PC-9 (cell line): ENCODE measurements around the gene PKIB. TPM values are rescaled to one million over a fixed set of nuclear protein-coding genes. Genes with fewer than 3 reads are reported as not detected.
A peak's percentile ranks its signal among the peaks of the same experiment; 100 is the strongest.

Source experiments
- BruUV-seq: library from RNA; stranded (reverse); fragments of 400-500 nt; replicated peaks from 2 replicates; lab custom pipeline; 2021; lab: Mats Ljungman, UMichigan
- CTCF ChIA-PET: fragments of 300-600 bp; sonication (Branson Sonifier 250); formaldehyde crosslinking; loops from one replicate; lab custom pipeline; 2022; ENCODE audit warnings: antibody characterized with exemption; lab: Charles Lee
- POLR2A ChIA-PET: fragments of 300-600 bp; sonication (Branson Sonifier 250); formaldehyde crosslinking; loops from one replicate; lab custom pipeline; 2022; ENCODE audit warnings: antibody characterized with exemption; ENCODE audit not compliant: unreplicated experiment; lab: Charles Lee
- DNase-seq, 2 experiments: peaks; one replicate each; pipeline versions ENCODE4 v3.0.0 to v3.0.0-alpha.2; 2015 to 2022; ENCODE audit warnings: mixed read lengths in 1 of 2
- H2AFZ ChIP-seq: fragments of 200-600 bp; sonication (generic); 2 replicates; pipeline ENCODE4 v1.8.1; 2017; ENCODE audit warnings: antibody characterized with exemption
- H3F3A ChIP-seq: fragments of 200-600 bp; sonication (generic); 2 replicates; pipeline ENCODE4 v1.8.1; 2017; ENCODE audit warnings: antibody characterized with exemption, mild to moderate bottlenecking, low read depth; ENCODE audit not compliant: insufficient read depth
- H3K27ac ChIP-seq: fragments of 200-600 bp; sonication (generic); 2 replicates; pipeline ENCODE4 v1.6.1; 2016; ENCODE audit warnings: mixed run types
- H3K27me3 ChIP-seq: fragments of 200-600 bp; sonication (generic); 2 replicates; pipeline ENCODE4 v1.6.1; 2016; ENCODE audit warnings: low read depth, mixed run types; ENCODE audit not compliant: insufficient read depth
- H3K36me3 ChIP-seq: fragments of 200-600 bp; sonication (generic); 2 replicates; pipeline ENCODE4 v1.6.1; 2016; ENCODE audit warnings: low read depth, mixed run types
- H3K4me1 ChIP-seq: fragments of 200-600 bp; sonication (generic); replicated peaks from 2 replicates; pipeline ENCODE4 v1.6.1; 2016; ENCODE audit warnings: mixed run types; ENCODE audit not compliant: insufficient read depth
- H3K4me2 ChIP-seq: fragments of 200-600 bp; sonication (generic); 2 replicates; pipeline ENCODE4 v1.6.1; 2017; ENCODE audit warnings: mixed run types
- H3K4me3 ChIP-seq: fragments of 200-600 bp; sonication (generic); 2 replicates; pipeline ENCODE4 v1.6.1; 2016; ENCODE audit warnings: mixed run types
- H3K79me2 ChIP-seq: fragments of 200-600 bp; sonication (generic); 2 replicates; pipeline ENCODE4 v1.6.1; 2017; ENCODE audit warnings: low read depth, mixed run types
- H3K9me2 ChIP-seq: fragments of 200-600 bp; sonication (generic); 2 replicates; pipeline ENCODE4 v1.8.1; 2017; ENCODE audit warnings: mild to moderate bottlenecking; ENCODE audit not compliant: insufficient read depth
- H3K9me3 ChIP-seq: fragments of 200-600 bp; sonication (generic); 2 replicates; pipeline ENCODE4 v1.8.1; 2016; ENCODE audit warnings: low read depth; ENCODE audit not compliant: insufficient read depth
- H4K20me1 ChIP-seq: fragments of 200-600 bp; sonication (generic); 2 replicates; pipeline ENCODE4 v1.8.1; 2017; ENCODE audit not compliant: insufficient read depth
- EZH2 ChIP-seq: fragments of 200-600 bp; sonication (generic); IDR thresholded peaks from 2 replicates; pipeline ENCODE4 v1.8.0; 2017; ENCODE audit warnings: antibody characterized with exemption, low read depth
- intact Hi-C: fragments of 100-400 bp; cut with micrococcal nuclease; formaldehyde crosslinking; loops from one replicate; pipeline ENCODE4 v1.10.0; 2022; ENCODE audit not compliant: unreplicated experiment
- total RNA-seq: library from RNA; stranded (reverse); gene quantifications from 2 replicates; pipeline ENCODE4 v1.2.3, GENCODE V29; 2021
- TF ChIP-seq, protein P1 (sequence below): fragments of 200-600 bp; sonication (generic); conservative IDR thresholded peaks from 2 replicates; pipeline ENCODE4 v1.6.1; 2017; ENCODE audit warnings: mixed run types, antibody characterized with exemption, mild to moderate bottlenecking, moderate library complexity

PKIB gene
- total RNA-seq, 1 experiment from 2014 or later: 7.0 TPM

DNA sequence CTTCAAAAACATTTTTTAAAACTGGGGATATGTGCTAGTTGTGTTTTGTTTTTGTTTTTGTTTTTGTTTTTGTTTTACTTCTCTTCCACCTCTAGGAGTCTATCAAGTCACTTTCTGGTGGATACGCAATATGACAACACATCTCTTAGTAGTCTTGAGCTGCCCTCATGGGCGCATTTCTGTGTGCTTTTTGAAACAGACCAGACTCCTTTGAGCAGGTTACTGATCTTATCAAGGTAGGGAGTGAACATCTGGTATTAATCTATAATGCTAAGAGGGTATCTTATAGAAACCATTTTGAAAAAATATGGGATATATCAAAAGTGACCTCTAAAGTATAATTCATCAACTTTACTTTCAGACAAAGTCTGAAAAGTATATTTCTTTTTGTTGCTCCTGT lies 56.2 kb downstream of the PKIB start:
- H3K4me3 ChIP-seq: no peak overlapping the region
- DNase-seq: no peak

DNA sequence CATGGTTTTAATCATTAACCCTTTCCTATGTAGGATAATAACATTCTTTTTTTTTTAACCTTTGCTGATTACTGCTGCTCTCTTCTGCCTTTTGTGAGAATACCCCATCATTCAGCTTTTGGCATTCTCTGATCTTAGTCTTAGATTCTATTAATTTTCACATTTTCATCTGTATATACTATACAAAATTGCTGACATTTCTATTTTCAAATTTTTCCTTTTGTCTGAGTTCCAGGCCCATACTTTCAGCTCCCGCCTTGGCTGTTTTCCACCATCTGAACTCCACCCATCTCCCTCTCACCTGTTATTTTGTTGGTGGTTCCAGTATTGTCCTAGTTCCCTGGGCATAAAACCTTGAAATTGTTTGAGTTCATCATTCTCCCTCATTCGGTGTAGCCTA lies 59.2 kb downstream of the PKIB start:
- Histone ChIP-seq H3K36me3 (no peaks in the 10 kb centered on the region), H3K27me3 (no peaks in the 10 kb centered on the region), H3K4me3 (no peak overlapping the region), H3K27ac (no peak overlapping the region), H3K79me2 (no peaks in the 10 kb centered on the region), H3K4me1 (peaks cover 6% of the 10 kb centered on the region; the same call in 1 of the 2 replicates), H4K20me1 (no peaks in the 10 kb centered on the region), H3K9me2 (peaks cover 11% of the 10 kb centered on the region; the same call in 1 of the 2 replicates), H3K9me3 (0 out of 2 replicates have a peak, but pooled peaks cover 3% of the 10 kb centered on the region), H3K4me2 (no peak overlapping the region), H3F3A (0 out of 2 replicates have a peak, but pooled peaks cover 4% of the 10 kb centered on the region), H2AFZ (no peak overlapping the region)
- no TSS peak for BruUV-seq
- DNase-seq: no peak
- intact Hi-C loops: no loop called here
- TF ChIP-seq EZH2: no peak
- TF ChIP-seq, protein P1, sequence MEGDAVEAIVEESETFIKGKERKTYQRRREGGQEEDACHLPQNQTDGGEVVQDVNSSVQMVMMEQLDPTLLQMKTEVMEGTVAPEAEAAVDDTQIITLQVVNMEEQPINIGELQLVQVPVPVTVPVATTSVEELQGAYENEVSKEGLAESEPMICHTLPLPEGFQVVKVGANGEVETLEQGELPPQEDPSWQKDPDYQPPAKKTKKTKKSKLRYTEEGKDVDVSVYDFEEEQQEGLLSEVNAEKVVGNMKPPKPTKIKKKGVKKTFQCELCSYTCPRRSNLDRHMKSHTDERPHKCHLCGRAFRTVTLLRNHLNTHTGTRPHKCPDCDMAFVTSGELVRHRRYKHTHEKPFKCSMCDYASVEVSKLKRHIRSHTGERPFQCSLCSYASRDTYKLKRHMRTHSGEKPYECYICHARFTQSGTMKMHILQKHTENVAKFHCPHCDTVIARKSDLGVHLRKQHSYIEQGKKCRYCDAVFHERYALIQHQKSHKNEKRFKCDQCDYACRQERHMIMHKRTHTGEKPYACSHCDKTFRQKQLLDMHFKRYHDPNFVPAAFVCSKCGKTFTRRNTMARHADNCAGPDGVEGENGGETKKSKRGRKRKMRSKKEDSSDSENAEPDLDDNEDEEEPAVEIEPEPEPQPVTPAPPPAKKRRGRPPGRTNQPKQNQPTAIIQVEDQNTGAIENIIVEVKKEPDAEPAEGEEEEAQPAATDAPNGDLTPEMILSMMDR: no peak
- CTCF ChIA-PET: no interaction called here
- POLR2A ChIA-PET: interaction anchor here (0.7 kb wide), 1 partner anchor 183 kb away, joined by 4 read pairs; no protein-coding TSS in a partner anchor

More for the DNA sequence above, 56.2 kb downstream of the PKIB start:
- POLR2A ChIA-PET: interaction anchor here (0.7 kb wide), 1 partner anchor 38 kb away, joined by 6 read pairs; no protein-coding TSS in a partner anchor
- H3K9me3 ChIP-seq: 0 out of 2 replicates have a peak, but pooled peaks cover 3% of the 10 kb centered on the region
- no peaks in the 10 kb centered on the region for H3K79me2 ChIP-seq
- H3K9me2 ChIP-seq: peaks cover 11% of the 10 kb centered on the region; the same call in 1 of the 2 replicates
- TF ChIP-seq, protein P1: no peak
- no peak for TF ChIP-seq EZH2
- H2AFZ ChIP-seq: no peak overlapping the region
- H4K20me1 ChIP-seq: no peaks in the 10 kb centered on the region
- H3K27me3 ChIP-seq: no peaks in the 10 kb centered on the region
- no TSS peak for BruUV-seq
- H3K4me1 ChIP-seq: peaks cover 6% of the 10 kb centered on the region; the same call in 1 of the 2 replicates
- intact Hi-C loops: no loop called here
- no peak overlapping the region for H3K4me2 ChIP-seq
- H3F3A ChIP-seq: no peaks in the 10 kb centered on the region
- CTCF ChIA-PET: no interaction called here
- no peaks in the 10 kb centered on the region for H3K36me3 ChIP-seq
- H3K27ac ChIP-seq: no peak overlapping the region

DNA sequence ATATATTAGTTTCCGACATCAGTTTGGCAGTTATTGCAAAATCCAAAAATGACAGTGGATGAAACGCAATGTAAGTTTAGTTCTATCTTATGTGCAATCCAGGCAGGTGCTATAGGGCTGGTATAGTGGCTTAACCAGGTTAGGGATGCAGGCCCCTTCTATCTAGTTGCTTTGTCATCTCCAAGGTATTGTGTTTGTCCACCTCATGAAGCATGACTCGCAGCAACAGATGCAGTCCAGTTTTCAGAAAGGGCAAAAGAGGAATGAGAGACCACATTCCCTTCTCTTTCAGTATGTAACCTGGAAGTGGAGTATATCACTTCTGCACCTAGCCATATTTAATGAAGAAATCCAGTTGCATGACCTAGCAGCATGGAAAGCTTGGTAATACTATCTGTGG lies 59.7 kb downstream of the PKIB start:
- Histone ChIP-seq H3K27me3 (no peaks in the 10 kb centered on the region), H4K20me1 (no peaks in the 10 kb centered on the region), H3K79me2 (no peaks in the 10 kb centered on the region), H3K27ac (no peak overlapping the region), H3K4me1 (peaks cover 6% of the 10 kb centered on the region; the same call in 1 of the 2 replicates), H3K36me3 (no peaks in the 10 kb centered on the region), H3F3A (0 out of 2 replicates have a peak, but pooled peaks cover 4% of the 10 kb centered on the region), H2AFZ (no peak overlapping the region), H3K9me3 (0 out of 2 replicates have a peak, but pooled peaks cover 3% of the 10 kb centered on the region), H3K4me2 (no peak overlapping the region), H3K9me2 (peaks cover 11% of the 10 kb centered on the region; the same call in 1 of the 2 replicates), H3K4me3 (no peak overlapping the region)
- ChIA-PET CTCF (no interaction called here), POLR2A (interaction anchor here (0.7 kb wide), 1 partner anchor 183 kb away, joined by 4 read pairs; no protein-coding TSS in a partner anchor)
- DNase-seq: peak in 1 of 2 experiments; percentile 52
- intact Hi-C loops: no loop called here
- BruUV-seq: no TSS peak
- TF ChIP-seq, protein P1: no peak
- TF ChIP-seq EZH2: no peak
